WTC11 (cell line): ENCODE measurements around the gene RPL22L1.

ENCODE experiments used
- NR2C2 ChIP-seq: sonication (generic); formaldehyde crosslinking; IDR thresholded peaks from 2 replicates; pipeline ENCODE4 v1.8.0; 2022; ENCODE audit warnings: mild to moderate bottlenecking, missing genetic modification reagents
- SP1 ChIP-seq: sonication (generic); formaldehyde crosslinking; conservative IDR thresholded peaks from 2 replicates; pipeline ENCODE4 v1.8.1; 2022; ENCODE audit warnings: missing genetic modification reagents
- ZNF416 ChIP-seq: fragments of 250-450 bp; sonication (Bioruptor Pico); IDR thresholded peaks from 2 replicates; pipeline ENCODE4 v1.9.0; 2021; ENCODE audit warnings: mild to moderate bottlenecking, inconsistent platforms
- TF ChIP-seq, protein P1 (sequence below): sonication (generic); formaldehyde crosslinking; IDR thresholded peaks from 2 replicates; pipeline ENCODE4 v1.8.1; 2022; ENCODE audit warnings: mild to moderate bottlenecking, missing genetic modification reagents, moderate library complexity, borderline replicate concordance

DNA sequence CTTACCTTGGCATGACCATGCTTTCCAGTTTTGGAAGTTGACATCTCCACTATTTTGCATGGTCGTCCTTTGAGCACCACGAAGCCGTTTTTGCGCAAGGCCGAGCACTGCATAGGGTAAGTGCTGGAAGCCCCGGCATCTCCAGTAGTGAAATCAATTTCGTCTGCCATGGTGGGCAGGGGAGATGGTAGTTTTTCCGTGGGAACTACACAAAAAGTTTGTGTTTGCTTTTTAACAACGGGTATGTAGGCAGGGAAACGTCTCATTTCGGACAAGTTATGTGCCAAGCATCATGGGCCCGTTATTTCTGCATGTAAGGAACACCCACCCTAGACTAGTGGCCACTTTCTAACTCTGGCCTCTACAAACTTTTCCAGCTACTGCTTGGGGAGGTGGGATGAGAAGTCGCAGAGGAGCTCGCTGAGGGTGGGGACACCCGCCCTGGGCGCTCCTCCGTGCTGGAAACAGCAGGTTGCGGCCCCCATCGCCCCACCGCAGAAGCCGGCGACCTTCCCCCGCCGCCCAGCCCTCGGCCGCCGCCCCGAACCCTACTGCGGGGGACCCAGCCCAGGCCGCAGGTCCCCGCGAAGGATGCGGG, 37.7 kb upstream of the RPL22L1 start:
- TF ChIP-seq, protein P1, sequence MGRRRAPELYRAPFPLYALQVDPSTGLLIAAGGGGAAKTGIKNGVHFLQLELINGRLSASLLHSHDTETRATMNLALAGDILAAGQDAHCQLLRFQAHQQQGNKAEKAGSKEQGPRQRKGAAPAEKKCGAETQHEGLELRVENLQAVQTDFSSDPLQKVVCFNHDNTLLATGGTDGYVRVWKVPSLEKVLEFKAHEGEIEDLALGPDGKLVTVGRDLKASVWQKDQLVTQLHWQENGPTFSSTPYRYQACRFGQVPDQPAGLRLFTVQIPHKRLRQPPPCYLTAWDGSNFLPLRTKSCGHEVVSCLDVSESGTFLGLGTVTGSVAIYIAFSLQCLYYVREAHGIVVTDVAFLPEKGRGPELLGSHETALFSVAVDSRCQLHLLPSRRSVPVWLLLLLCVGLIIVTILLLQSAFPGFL (CRISPR knock-in tag): no peak
- TF ChIP-seq ZNF416 (CRISPR knock-in tag) (no peak), NR2C2 (no peak), SP1 (CRISPR knock-in tag) (no peak)
